ENCODE measurements around the gene HSP90B1.

The HSP90B1 gene

DNA sequence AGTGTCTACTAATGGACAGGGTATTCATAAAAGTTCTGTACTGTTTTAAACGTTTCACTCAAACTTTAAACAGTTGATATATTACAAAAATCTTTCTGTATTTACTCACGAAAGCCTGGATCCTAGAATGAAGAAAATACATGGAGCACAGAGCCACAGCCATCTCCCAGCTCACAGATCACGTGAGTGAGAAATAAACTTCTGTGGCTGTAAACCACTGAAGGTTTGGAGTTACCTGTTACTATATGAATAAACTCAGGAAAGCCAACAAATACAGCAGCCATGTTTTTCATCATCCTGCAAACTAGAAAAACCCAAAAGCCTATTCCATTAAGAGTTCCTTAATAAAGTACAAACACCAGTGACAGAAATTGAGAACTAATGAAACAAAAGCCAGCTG lies 34.6 kb downstream of the HSP90B1 start:
- TF ChIP-seq, protein P1, sequence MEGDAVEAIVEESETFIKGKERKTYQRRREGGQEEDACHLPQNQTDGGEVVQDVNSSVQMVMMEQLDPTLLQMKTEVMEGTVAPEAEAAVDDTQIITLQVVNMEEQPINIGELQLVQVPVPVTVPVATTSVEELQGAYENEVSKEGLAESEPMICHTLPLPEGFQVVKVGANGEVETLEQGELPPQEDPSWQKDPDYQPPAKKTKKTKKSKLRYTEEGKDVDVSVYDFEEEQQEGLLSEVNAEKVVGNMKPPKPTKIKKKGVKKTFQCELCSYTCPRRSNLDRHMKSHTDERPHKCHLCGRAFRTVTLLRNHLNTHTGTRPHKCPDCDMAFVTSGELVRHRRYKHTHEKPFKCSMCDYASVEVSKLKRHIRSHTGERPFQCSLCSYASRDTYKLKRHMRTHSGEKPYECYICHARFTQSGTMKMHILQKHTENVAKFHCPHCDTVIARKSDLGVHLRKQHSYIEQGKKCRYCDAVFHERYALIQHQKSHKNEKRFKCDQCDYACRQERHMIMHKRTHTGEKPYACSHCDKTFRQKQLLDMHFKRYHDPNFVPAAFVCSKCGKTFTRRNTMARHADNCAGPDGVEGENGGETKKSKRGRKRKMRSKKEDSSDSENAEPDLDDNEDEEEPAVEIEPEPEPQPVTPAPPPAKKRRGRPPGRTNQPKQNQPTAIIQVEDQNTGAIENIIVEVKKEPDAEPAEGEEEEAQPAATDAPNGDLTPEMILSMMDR (IDR thresholded peaks at IDR 0.05; ENCODE audit: low read depth, low read length, missing control alignments): no peak
- DNase-seq (ENCODE audit: low read depth): no peak
- peak overlapping the region; percentile 92 for H3K4me3 ChIP-seq (ENCODE audit: low read depth, low read length)
- in situ Hi-C loops (cut with HindIII; ENCODE audit: low sequenced_read_pairs): no loop called here

DNA sequence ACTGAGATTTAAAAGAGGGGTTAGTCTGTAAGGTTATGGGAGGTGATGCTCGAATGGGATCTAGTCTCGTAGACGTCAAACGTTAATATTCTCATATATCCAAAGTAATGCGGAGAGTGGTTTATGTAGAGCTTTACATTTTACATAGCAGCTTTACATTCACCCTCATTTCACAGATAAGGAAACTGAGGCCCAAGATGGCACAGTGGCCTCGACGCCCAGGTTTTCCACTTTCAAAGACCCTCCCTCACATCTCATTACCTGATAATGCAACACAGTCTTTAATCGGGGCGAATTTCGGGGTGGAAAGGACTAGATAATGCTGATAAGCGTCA lies 35.0 kb downstream of the HSP90B1 start:
- TF ChIP-seq, protein P1 (IDR thresholded peaks at IDR 0.05; ENCODE audit: low read depth, low read length, missing control alignments): no peak
- in situ Hi-C loops (cut with HindIII; ENCODE audit: low sequenced_read_pairs): no loop called here

DNA sequence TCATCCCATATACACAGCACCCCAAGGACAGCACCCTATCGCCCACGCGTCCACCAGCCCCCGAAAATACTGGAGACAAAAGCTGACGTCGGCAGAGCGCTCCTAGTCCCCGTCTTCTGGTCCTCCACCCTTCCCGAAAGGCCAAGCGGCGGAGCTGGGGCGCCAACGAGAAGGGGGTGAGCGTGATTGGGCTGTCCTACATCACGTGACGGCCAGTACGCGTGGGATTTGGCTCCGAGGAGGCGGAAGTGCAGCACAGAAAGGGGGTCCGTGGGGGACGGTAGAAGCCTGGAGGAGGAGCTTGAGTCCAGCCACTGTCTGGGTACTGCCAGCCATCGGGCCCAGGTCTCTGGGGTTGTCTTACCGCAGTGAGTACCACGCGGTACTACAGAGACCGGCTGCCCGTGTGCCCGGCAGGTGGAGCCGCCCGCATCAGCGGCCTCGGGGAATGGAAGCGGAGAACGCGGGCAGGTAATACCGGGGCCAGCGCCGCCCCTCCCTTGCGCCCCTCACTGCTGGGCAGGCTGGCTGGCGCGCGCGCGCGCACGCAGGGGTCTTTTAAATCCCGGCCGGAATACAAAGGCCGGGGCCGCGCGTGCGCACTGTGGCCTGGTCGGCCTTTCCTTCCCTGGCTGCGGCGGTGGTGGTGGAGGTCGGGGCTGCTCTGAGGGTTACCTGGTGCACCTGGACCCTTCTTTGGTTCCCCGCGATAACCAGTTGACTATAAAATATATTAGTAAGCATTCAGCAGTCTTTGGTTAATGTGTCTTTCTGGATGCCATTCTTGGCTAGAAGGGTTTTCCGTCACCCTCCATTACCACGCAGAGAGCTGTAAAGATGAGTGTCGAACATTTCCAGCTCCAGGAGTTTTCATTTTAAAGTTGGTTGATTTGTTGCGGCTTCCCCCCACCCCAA lies 35.6 kb downstream of the HSP90B1 start, which contains the start of gene TDG:
TSS of gene TDG (plus strand) at position 283 of the 915 bp plus-strand sequence. CDS start at position 449, 166 bp downstream.
- in situ Hi-C loops (cut with HindIII; ENCODE audit: low sequenced_read_pairs): no loop called here
- peak within 1 kb of the TSS; percentile 92 for H3K4me3 ChIP-seq (ENCODE audit: low read depth, low read length)
- TF ChIP-seq, protein P1 (IDR thresholded peaks at IDR 0.05; ENCODE audit: low read depth, low read length, missing control alignments): peak; percentile 11
- DNase-seq (ENCODE audit: low read depth): peak; percentile 98

More for the DNA sequence above, 35.0 kb downstream of the HSP90B1 start:
- no peak for DNase-seq (ENCODE audit: low read depth)
- peak overlapping the region; percentile 92 for H3K4me3 ChIP-seq (ENCODE audit: low read depth, low read length)

DNA sequence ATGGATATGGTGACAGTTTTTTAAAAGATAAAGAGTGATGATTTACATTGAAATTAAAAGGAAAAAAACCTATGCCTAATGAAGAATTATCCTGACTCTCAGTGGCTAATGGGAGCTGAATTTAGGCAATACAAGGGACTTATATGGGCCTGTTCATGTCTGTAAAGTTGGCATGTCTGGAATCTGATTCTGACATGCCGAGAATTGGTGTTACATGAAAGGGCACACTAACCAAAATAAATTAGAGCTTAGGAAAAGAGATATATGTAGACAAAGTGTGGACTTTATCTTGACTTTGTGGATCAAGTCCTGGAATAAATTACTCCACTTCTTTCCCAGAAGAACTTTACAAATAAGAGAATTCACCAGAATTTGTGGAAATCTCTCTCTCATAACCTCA lies 36.5 kb downstream of the HSP90B1 start:
- peak overlapping the region; percentile 92 for H3K4me3 ChIP-seq (ENCODE audit: low read depth, low read length)
- TF ChIP-seq, protein P1 (IDR thresholded peaks at IDR 0.05; ENCODE audit: low read depth, low read length, missing control alignments): no peak
- no peak for DNase-seq (ENCODE audit: low read depth)
- in situ Hi-C loops (cut with HindIII; ENCODE audit: low sequenced_read_pairs): no loop called here

DNA sequence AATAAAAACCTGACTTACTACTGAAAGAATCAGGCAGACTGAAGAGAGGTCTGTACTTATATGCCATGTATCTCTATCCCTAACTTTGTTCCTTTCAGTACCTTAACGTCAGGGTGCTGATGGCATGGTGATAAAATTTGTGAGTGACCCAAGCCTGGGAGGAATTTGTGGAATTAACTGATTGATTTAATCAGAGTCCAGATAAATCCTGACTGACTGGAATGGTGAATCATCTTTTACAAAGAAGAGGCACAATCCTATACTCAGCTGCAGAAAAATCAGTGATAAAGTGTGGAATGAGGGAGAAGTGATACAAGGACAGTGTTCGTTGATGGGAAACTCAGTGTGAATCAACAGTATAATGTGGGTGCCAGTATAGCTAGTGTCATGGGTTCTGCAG lies 39.2 kb downstream of the HSP90B1 start:
- DNase-seq (ENCODE audit: low read depth): no peak
- in situ Hi-C loops (cut with HindIII; ENCODE audit: low sequenced_read_pairs): no loop called here
- TF ChIP-seq, protein P1 (IDR thresholded peaks at IDR 0.05; ENCODE audit: low read depth, low read length, missing control alignments): no peak
- no peak overlapping the region for H3K4me3 ChIP-seq (ENCODE audit: low read depth, low read length)

DNA sequence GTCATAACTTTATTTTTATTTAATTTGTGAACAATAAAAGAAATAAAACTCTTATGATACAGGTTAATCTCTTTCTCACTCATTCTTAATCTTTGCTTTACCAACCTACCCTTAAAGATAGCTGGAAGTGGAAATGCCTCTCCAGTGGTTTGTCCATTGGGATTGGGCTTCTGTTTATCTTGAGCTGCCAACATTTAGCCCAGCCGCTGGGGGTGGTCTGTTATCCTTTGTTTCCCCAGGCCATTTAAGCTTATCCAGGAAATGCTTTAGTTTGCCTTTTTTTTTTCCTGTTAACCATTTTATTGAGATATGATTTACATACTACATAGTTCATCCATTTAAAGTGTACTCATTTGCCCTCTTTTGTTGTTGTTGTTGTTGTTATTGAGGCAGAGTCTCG lies 43.7 kb downstream of the HSP90B1 start:
- H3K4me3 ChIP-seq (ENCODE audit: low read depth, low read length): no peak overlapping the region
- TF ChIP-seq, protein P1 (IDR thresholded peaks at IDR 0.05; ENCODE audit: low read depth, low read length, missing control alignments): no peak
- DNase-seq (ENCODE audit: low read depth): no peak
- in situ Hi-C loops (cut with HindIII; ENCODE audit: low sequenced_read_pairs): no loop called here

All from astrocyte of the cerebellum (primary cell).